Esophagus (tissue), 2 donors: ENCODE measurements around the gene ENDOD1. TPM values are rescaled to one million over a fixed set of nuclear protein-coding genes. Genes with fewer than 3 reads are reported as not detected.

ENCODE experiments used
- H3K27ac ChIP-seq, 2 donors: one replicate each; pipeline ENCODE4 v1.5.1; 2013; ENCODE audit warnings: low read depth in 2 of 2, mild to moderate bottlenecking in 2 of 2, inconsistent platforms in 1 of 2, low read length in 1 of 2, moderate library complexity in 1 of 2
- H3K27me3 ChIP-seq, 2 donors: one replicate each; pipeline ENCODE4 v1.6.1; 2013; ENCODE audit warnings: low read length in 2 of 2, control low read depth in 1 of 2, mild to moderate bottlenecking in 1 of 2; ENCODE audit not compliant: insufficient read depth in 2 of 2, control insufficient read depth in 1 of 2
- H3K36me3 ChIP-seq, 2 donors: one replicate each; pipeline ENCODE4 v1.6.1; 2013; ENCODE audit warnings: low read length in 1 of 2; ENCODE audit not compliant: control insufficient read depth in 2 of 2, insufficient read depth in 2 of 2
- H3K4me1 ChIP-seq, 2 donors: one replicate each; pipeline ENCODE4 v1.6.1; 2013; ENCODE audit warnings: low read length in 1 of 2; ENCODE audit not compliant: control insufficient read depth in 2 of 2, insufficient read depth in 2 of 2
- H3K4me3 ChIP-seq, 2 donors: one replicate each; pipeline ENCODE4 v1.5.1; 2013; ENCODE audit warnings: low read length in 2 of 2, mild to moderate bottlenecking in 2 of 2, low read depth in 1 of 2, moderate library complexity in 1 of 2
- H3K9me3 ChIP-seq, 2 donors: one replicate each; pipeline ENCODE4 v1.6.1; 2013; ENCODE audit warnings: mild to moderate bottlenecking in 2 of 2, low read depth in 1 of 2, low read length in 1 of 2, moderate library complexity in 1 of 2; ENCODE audit not compliant: control insufficient read depth in 2 of 2, insufficient read depth in 1 of 2
- whole genome bisulfite sequencing, 2 donors: extraction: QIAGEN DNeasy Blood & Tissue Kit; methylation state at CpG; one replicate each; pipeline ENCODE4 v1.1.7; 2013; 5-methylcytosine and 5-hydroxymethylcytosine counted together
- polyA plus RNA-seq, 2 donors: library from polyadenylated mRNA; stranded (reverse); fragments of 200-250 nt; gene quantifications; one replicate each; pipeline ENCODE4 v1.2.3, GENCODE V29; 2013
- donor health status: healthy with polysubstance abuse.
- donor health status: Bipolar disorder and iron deficiency.

ENDOD1 gene
- polyA plus RNA-seq, 2 donors: 7.4 to 17.1 TPM

- H3K27me3 ChIP-seq: no peaks in the 10 kb centered on the region
- H3K4me1 ChIP-seq: no peaks in the 10 kb centered on the region
- H3K9me3 ChIP-seq: no peaks in the 10 kb centered on the region
- no peak overlapping the region for H3K4me3 ChIP-seq
- H3K36me3 ChIP-seq: no peaks in the 10 kb centered on the region
- WGBS, 2 donors: 85 to 87% methylated on average over 4 of the region's 4 CpGs
- no peak overlapping the region for H3K27ac ChIP-seq
Observed at GRCh38 chr11:95100191-95100648, 10.6 kb downstream of the ENDOD1 start.

DNA sequence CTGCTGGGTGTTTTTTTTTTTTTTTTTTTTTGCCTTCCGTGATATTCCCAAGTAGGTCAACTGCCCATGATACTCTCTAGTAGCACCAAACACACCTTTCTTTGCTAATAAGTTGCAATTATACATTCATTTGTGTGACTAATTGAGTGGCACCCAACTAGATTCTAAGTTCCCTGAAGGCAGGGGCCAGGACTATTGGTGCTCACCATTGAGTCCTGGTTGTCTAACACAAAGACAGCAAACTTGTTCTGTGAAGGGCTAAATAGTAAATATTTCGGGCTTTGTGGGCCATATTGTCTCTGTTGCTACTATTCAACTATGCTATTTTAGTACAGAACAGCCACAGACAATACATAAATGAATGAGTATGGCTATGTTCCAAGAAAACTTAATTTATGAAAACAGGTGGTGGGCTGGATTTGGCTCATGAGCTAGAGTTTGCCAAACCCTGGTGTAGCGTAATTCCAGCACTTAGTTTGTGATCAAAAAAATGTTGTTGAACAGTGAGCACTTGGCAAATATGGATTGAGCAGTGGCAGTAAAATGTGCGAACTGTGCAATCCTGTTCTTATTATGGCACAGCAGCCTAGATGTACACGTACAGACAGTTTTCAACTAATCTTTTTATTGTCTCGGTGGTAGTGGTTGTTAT lies 11.3 kb downstream of the ENDOD1 start:
- Histone ChIP-seq H3K9me3 (no peaks in the 10 kb centered on the region), H3K36me3 (peaks cover 2% of the 10 kb centered on the region in 2 donors), H3K4me3 (no peak overlapping the region), H3K4me1 (peaks cover 0 to 3% of the 10 kb centered on the region in 2 donors), H3K27me3 (no peaks in the 10 kb centered on the region), H3K27ac (no peak overlapping the region)
- WGBS, 2 donors: 76 to 78% methylated on average over 6 of the region's 6 CpGs

DNA sequence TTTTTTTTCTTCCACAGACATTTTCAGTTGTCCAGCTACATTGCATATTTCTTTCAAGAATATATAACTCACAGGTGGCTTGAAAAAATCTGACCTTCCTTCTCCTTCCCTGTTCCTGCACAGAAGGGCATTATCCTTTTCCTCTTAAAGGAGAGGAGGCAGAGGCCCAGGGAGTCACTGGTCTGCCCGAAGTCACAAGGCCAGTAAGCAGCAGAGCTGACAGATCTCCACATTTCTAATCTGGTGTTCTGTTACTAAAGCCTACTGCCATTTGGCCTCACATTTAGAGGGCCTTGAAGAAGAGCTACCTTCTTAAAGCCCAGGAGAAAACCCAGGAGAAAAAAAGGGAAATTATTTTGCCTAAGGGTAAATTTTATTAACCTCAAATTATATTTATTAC lies 12.3 kb downstream of the ENDOD1 start:
- Histone ChIP-seq H3K4me1 (peaks cover 0 to 3% of the 10 kb centered on the region in 2 donors), H3K27me3 (no peaks in the 10 kb centered on the region), H3K9me3 (no peaks in the 10 kb centered on the region), H3K4me3 (no peak overlapping the region), H3K36me3 (peaks cover 2 to 4% of the 10 kb centered on the region in 2 donors), H3K27ac (no peak overlapping the region)
- WGBS, 2 donors: 85 to 88% methylated on average over 1 of the region's 1 CpG

- Histone ChIP-seq H3K9me3 (no peaks in the 10 kb centered on the region), H3K4me3 (no peak overlapping the region), H3K27me3 (no peaks in the 10 kb centered on the region), H3K4me1 (peaks cover 0 to 3% of the 10 kb centered on the region in 2 donors), H3K27ac (no peak overlapping the region), H3K36me3 (peaks cover 2 to 4% of the 10 kb centered on the region in 2 donors)
- WGBS, 2 donors: 96% methylated on average over 2 of the region's 2 CpGs
Observed at GRCh38 chr11:95102733-95103132, 13.1 kb downstream of the ENDOD1 start.

GRCh38 chr11:95103701-95104100 lies 14.1 kb downstream of the ENDOD1 start:
- 89% methylated on average over 5 of the region's 5 CpGs for WGBS, 2 donors
- H3K4me3 ChIP-seq: no peak overlapping the region
- no peaks in the 10 kb centered on the region for H3K9me3 ChIP-seq
- no peaks in the 10 kb centered on the region for H3K27me3 ChIP-seq
- H3K4me1 ChIP-seq: peaks cover 0 to 5% of the 10 kb centered on the region in 2 donors
- no peak overlapping the region for H3K27ac ChIP-seq
- peaks cover 2 to 4% of the 10 kb centered on the region in 2 donors for H3K36me3 ChIP-seq

- Histone ChIP-seq H3K27me3 (no peaks in the 10 kb centered on the region), H3K9me3 (no peaks in the 10 kb centered on the region), H3K36me3 (peaks cover 3 to 4% of the 10 kb centered on the region in 2 donors), H3K4me3 (no peak overlapping the region), H3K4me1 (peaks cover 0 to 6% of the 10 kb centered on the region in 2 donors), H3K27ac (no peak overlapping the region)
- 69 to 73% methylated on average over 6 of the region's 6 CpGs for WGBS, 2 donors
Observed at GRCh38 chr11:95104121-95104830, 14.6 kb downstream of the ENDOD1 start.

GRCh38 chr11:95104856-95105255 lies 15.2 kb downstream of the ENDOD1 start:
- 93% methylated on average over 3 of the region's 3 CpGs for WGBS, 2 donors
- Histone ChIP-seq H3K36me3 (peaks cover 4 to 8% of the 10 kb centered on the region in 2 donors), H3K4me3 (no peak overlapping the region), H3K9me3 (no peaks in the 10 kb centered on the region), H3K27ac (no peak overlapping the region), H3K4me1 (peaks cover 0 to 7% of the 10 kb centered on the region in 2 donors), H3K27me3 (no peaks in the 10 kb centered on the region)

GRCh38 chr11:95108159-95108611 lies 18.5 kb downstream of the ENDOD1 start:
- 29 to 47% methylated on average over 9 of the region's 9 CpGs for WGBS, 2 donors
- Histone ChIP-seq H3K4me1 (peaks cover 0 to 7% of the 10 kb centered on the region in 2 donors), H3K4me3 (no peak overlapping the region), H3K36me3 (peaks cover 4 to 9% of the 10 kb centered on the region in 2 donors), H3K27me3 (no peaks in the 10 kb centered on the region), H3K9me3 (no peaks in the 10 kb centered on the region), H3K27ac (peak overlapping the region; percentile 87 to 90)

GRCh38 chr11:95108671-95109551 lies 19.3 kb downstream of the ENDOD1 start:
- Histone ChIP-seq H3K27ac (peak overlapping the region; percentile 66 to 87), H3K9me3 (no peaks in the 10 kb centered on the region), H3K4me1 (peaks cover 0 to 7% of the 10 kb centered on the region in 2 donors), H3K4me3 (no peak overlapping the region), H3K36me3 (peaks cover 4 to 9% of the 10 kb centered on the region in 2 donors), H3K27me3 (no peaks in the 10 kb centered on the region)
- WGBS, 2 donors: 44 to 55% methylated on average over 6 of the region's 6 CpGs
